ENCODE data around the gene FBH1. TPM values are rescaled to one million over a fixed set of nuclear protein-coding genes. Genes with fewer than 3 reads are reported as not detected.
A peak's percentile ranks its signal among the peaks of the same experiment; 100 is the strongest.

Gene FBH1
- total and polyA plus RNA-seq, 10 of the 15 experiments (the other 5 are each of a cell fraction or from before 2014, with no cell fraction given), result 6.1 to 67.6 (median 47.2) TPM

DNA sequence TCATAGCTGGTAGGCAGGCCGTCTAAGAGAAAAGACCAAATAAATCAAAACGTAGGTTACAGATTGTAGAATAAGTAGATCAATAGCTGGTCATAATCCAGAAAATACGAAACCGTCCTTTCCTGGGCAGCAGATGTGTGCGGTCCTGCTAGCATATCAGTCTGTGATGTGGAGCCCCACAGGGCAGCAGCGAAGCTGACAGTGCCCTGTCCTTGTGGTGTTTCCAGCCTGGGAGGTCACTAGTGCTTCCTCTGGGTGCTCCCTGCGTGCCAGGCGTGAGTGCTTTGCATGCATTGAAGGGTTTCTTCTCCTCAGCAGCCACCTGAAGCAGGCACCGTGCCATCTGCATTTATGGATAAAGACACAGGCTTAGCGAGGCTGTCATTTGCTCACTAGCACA, 45.6 kb downstream of the FBH1 start:
- no peak overlapping the region for H2AFZ ChIP-seq (ENCODE audit: control insufficient read depth, low read depth, low read length)
- no peak overlapping the region for H3K4me3 ChIP-seq
- POLR2A ChIA-PET, result no interaction called here
- SMC1A ChIA-PET (ENCODE audit: uncharacterized antibody, unreplicated experiment), result interaction anchor here (2.1 kb wide), 1 partner anchor 91 kb away, joined by 8 read pairs; no protein-coding TSS in a partner anchor
- no peak overlapping the region for H3K27ac ChIP-seq (ENCODE audit: control insufficient read depth, insufficient read depth)
- no peaks in the 10 kb centered on the region for H3K4me1 ChIP-seq (ENCODE audit: control insufficient read depth, insufficient read depth, low read length)
- TSS peak; percentile 39 for BruUV-seq (replicated peaks)
- no peak for DNase-seq (ENCODE audit: low read depth, low spot score)
- TF ChIP-seq GABPA (IDR thresholded peaks at IDR 0.05; ENCODE audit: low read depth) (no peak), FOXK2 (IDR thresholded peaks at IDR 0.05) (no peak), CBFB (IDR thresholded peaks at IDR 0.05; ENCODE audit: low read depth) (no peak)
- H3K79me2 ChIP-seq (ENCODE audit: control insufficient read depth, insufficient read depth, low read length), result no peaks in the 10 kb centered on the region
- in situ Hi-C loops (cut with MboI) (no loop called here), intact Hi-C loops (cut with micrococcal nuclease; ENCODE audit: unreplicated experiment) (no loop called here)
- no peaks in the 10 kb centered on the region; the same call in 1 of the 3 replicates for H3K9me3 ChIP-seq (replicated peaks; ENCODE audit: control insufficient read depth, insufficient read depth, low read length)
- CTCF ChIA-PET, result interaction anchor here (1.4 kb wide), 1 partner anchor 14 kb away, joined by 4 read pairs; no protein-coding TSS in a partner anchor
- no peaks in the 10 kb centered on the region for H4K20me1 ChIP-seq (ENCODE audit: control insufficient read depth, insufficient read depth)
- no peak for ATAC-seq
- RAD21 ChIA-PET (ENCODE audit: unreplicated experiment), result no interaction called here
- no peaks in the 10 kb centered on the region for H3K27me3 ChIP-seq (replicated peaks in 1 of 2; ENCODE audit: control insufficient read depth in 2 of 2, insufficient read depth in 2 of 2, low read length in 1 of 2)
- FAIRE-seq, result no peak
- no peak overlapping the region for H3K4me2 ChIP-seq (ENCODE audit: control insufficient read depth, insufficient read depth)
- no peak overlapping the region for H3K9ac ChIP-seq (ENCODE audit: control insufficient read depth, insufficient read depth, low read length)
- H3K36me3 ChIP-seq (ENCODE audit: control insufficient read depth in 2 of 2, insufficient read depth in 2 of 2, low read length in 1 of 2), result peaks cover 9 to 31% of the 10 kb centered on the region in 2 experiments
- WGBS (ENCODE audit: insufficient coverage, insufficient replicate concordance, low lambda C conversion rate, missing lambda C conversion rate), result 95% methylated on average over 10 of the region's 10 CpGs

DNA sequence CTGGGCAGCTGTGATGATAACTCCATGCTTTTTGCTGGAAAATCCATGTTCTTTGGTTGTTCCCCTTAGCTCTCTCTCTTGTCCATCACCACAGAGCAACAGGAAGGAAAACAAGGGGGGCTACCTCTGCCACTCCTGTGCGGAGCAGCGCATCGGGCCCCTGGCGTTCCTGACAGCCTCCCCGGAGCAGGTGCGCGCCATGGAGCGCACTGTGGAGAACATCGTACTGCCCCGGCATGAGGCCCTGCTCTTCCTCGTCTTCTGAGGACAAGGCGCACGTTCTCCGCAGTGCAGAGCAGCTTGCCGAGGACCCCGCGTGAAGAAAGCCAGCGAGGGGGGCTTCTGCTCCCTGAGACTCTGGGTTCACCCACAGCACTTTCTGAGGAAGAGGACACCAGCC, 47.0 kb downstream of the FBH1 start:
- H3K27ac ChIP-seq (ENCODE audit: control insufficient read depth, insufficient read depth), result no peak overlapping the region
- no peaks in the 10 kb centered on the region for H3K27me3 ChIP-seq (replicated peaks in 1 of 2; ENCODE audit: control insufficient read depth in 2 of 2, insufficient read depth in 2 of 2, low read length in 1 of 2)
- no peak overlapping the region for H3K4me2 ChIP-seq (ENCODE audit: control insufficient read depth, insufficient read depth)
- no peaks in the 10 kb centered on the region for H4K20me1 ChIP-seq (ENCODE audit: control insufficient read depth, insufficient read depth)
- ChIA-PET CTCF (interaction anchor here (1.4 kb wide), 1 partner anchor 13 kb away, joined by 4 read pairs; no protein-coding TSS in a partner anchor), SMC1A (ENCODE audit: uncharacterized antibody, unreplicated experiment) (interaction anchor here (1.2 to 2.1 kb wide), 2 partner anchors 32 to 92 kb away, joined by 4 to 8 read pairs; no protein-coding TSS in a partner anchor), RAD21 (ENCODE audit: unreplicated experiment) (interaction anchor here (1.1 kb wide), 1 partner anchor 8 kb away, joined by 3 read pairs; no protein-coding TSS in a partner anchor), POLR2A (no interaction called here)
- ATAC-seq (no peak), FAIRE-seq (no peak), DNase-seq (ENCODE audit: low read depth, low spot score) (no peak)
- H3K4me3 ChIP-seq, result no peak overlapping the region
- TSS peak; percentile 51 for BruUV-seq (replicated peaks)
- TF ChIP-seq HCFC1 (IDR thresholded peaks at IDR 0.05; ENCODE audit: low read length) (no peak), SREBF2 (IDR thresholded peaks at IDR 0.05; ENCODE audit: low read length) (no peak), TCF7 (IDR thresholded peaks at IDR 0.05; ENCODE audit: borderline replicate concordance) (no peak), IKZF2 (IDR thresholded peaks at IDR 0.05) (no peak), NR2F1 (conservative IDR thresholded peaks at IDR 0.05) (no peak), GABPA (IDR thresholded peaks at IDR 0.05; ENCODE audit: low read depth) (no peak), ZNF622 (IDR thresholded peaks at IDR 0.05) (no peak), POLR2A (IDR thresholded peaks at IDR 0.05; ENCODE audit: low read depth, low read length) (no peak)
- TF ChIP-seq, protein P1, sequence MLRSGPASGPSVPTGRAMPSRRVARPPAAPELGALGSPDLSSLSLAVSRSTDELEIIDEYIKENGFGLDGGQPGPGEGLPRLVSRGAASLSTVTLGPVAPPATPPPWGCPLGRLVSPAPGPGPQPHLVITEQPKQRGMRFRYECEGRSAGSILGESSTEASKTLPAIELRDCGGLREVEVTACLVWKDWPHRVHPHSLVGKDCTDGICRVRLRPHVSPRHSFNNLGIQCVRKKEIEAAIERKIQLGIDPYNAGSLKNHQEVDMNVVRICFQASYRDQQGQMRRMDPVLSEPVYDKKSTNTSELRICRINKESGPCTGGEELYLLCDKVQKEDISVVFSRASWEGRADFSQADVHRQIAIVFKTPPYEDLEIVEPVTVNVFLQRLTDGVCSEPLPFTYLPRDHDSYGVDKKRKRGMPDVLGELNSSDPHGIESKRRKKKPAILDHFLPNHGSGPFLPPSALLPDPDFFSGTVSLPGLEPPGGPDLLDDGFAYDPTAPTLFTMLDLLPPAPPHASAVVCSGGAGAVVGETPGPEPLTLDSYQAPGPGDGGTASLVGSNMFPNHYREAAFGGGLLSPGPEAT (IDR thresholded peaks at IDR 0.05; ENCODE audit: low read depth), result no peak
- TF ChIP-seq, protein P2, sequence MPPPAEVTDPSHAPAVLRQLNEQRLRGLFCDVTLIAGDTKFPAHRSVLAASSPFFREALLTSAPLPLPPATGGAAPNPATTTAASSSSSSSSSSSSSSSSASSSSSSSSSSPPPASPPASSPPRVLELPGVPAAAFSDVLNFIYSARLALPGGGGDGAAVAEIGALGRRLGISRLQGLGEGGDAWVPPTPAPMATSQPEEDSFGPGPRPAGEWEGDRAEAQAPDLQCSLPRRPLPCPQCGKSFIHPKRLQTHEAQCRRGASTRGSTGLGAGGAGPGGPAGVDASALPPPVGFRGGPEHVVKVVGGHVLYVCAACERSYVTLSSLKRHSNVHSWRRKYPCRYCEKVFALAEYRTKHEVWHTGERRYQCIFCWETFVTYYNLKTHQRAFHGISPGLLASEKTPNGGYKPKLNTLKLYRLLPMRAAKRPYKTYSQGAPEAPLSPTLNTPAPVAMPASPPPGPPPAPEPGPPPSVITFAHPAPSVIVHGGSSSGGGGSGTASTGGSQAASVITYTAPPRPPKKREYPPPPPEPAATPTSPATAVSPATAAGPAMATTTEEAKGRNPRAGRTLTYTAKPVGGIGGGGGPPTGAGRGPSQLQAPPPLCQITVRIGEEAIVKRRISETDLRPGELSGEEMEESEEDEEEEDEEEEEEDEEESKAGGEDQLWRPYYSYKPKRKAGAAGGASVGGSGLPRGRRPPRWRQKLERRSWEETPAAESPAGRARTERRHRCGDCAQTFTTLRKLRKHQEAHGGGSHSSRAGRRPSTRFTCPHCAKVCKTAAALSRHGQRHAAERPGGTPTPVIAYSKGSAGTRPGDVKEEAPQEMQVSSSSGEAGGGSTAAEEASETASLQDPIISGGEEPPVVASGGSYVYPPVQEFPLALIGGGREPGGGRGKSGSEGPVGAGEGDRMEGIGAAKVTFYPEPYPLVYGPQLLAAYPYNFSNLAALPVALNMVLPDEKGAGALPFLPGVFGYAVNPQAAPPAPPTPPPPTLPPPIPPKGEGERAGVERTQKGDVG (CRISPR knock-in tag; IDR thresholded peaks at IDR 0.05), result no peak
- H3K4me1 ChIP-seq (ENCODE audit: control insufficient read depth, insufficient read depth, low read length), result no peaks in the 10 kb centered on the region
- intact Hi-C loops (cut with micrococcal nuclease; ENCODE audit: unreplicated experiment) (no loop called here), in situ Hi-C loops (cut with MboI) (no loop called here)
- WGBS (ENCODE audit: insufficient coverage, insufficient replicate concordance, low lambda C conversion rate, missing lambda C conversion rate), result over 99% methylated on average over 18 of the region's 18 CpGs
- H3K79me2 ChIP-seq (ENCODE audit: control insufficient read depth, insufficient read depth, low read length), result no peaks in the 10 kb centered on the region
- no peaks in the 10 kb centered on the region; the same call in 1 of the 3 replicates for H3K9me3 ChIP-seq (replicated peaks; ENCODE audit: control insufficient read depth, insufficient read depth, low read length)
- peaks cover 8 to 27% of the 10 kb centered on the region in 2 experiments for H3K36me3 ChIP-seq (ENCODE audit: control insufficient read depth in 2 of 2, insufficient read depth in 2 of 2, low read length in 1 of 2)
- no peak overlapping the region for H3K9ac ChIP-seq (ENCODE audit: control insufficient read depth, insufficient read depth, low read length)
- no peak overlapping the region for H2AFZ ChIP-seq (ENCODE audit: control insufficient read depth, low read depth, low read length)

Data from GM12878 (cell line).